GM08714 (cell line): ENCODE data around the gene PPP2R2D.
"Not testable (repeated sequence)": the region's sequence is repeated elsewhere in the genome, so short reads cannot be mapped to it uniquely, and the experiment has no call there.

Source experiments
- H3K4me3 ChIP-seq: fragments of 200-500 bp; sonication (Bioruptor generic); 2 replicates; pipeline ENCODE4 v1.5.1; 2014; ENCODE audit warnings: mild to moderate bottlenecking, low read length, inconsistent platforms
- ZNF274 ChIP-seq: IDR thresholded peaks from 2 replicates; pipeline ENCODE4 v1.6.1; 2012; ENCODE audit warnings: mild to moderate bottlenecking, low read depth, low read length

PPP2R2D gene

GRCh38 chr10:131874991-131875451, 25.8 kb upstream of the PPP2R2D start:
- no peak for TF ChIP-seq ZNF274
- no peak overlapping the region for H3K4me3 ChIP-seq

GRCh38 chr10:131875501-131875900, 25.3 kb upstream of the PPP2R2D start:
- H3K4me3 ChIP-seq = no peak overlapping the region
- no peak for TF ChIP-seq ZNF274

- TF ChIP-seq ZNF274 = no peak
- no peak overlapping the region for H3K4me3 ChIP-seq
Measured at GRCh38 chr10:131876017-131876416, 24.8 kb upstream of the PPP2R2D start.

- no peak overlapping the region for H3K4me3 ChIP-seq
- TF ChIP-seq ZNF274 = no peak
Measured at GRCh38 chr10:131876508-131876907, 24.3 kb upstream of the PPP2R2D start.

- no peak for TF ChIP-seq ZNF274
- no peak overlapping the region for H3K4me3 ChIP-seq
Measured at GRCh38 chr10:131880016-131880590, 20.7 kb upstream of the PPP2R2D start.

GRCh38 chr10:131881104-131881880, 19.5 kb upstream of the PPP2R2D start:
- TF ChIP-seq ZNF274 = no peak
- H3K4me3 ChIP-seq = no peak overlapping the region

GRCh38 chr10:131882151-131882550, 18.7 kb upstream of the PPP2R2D start:
- TF ChIP-seq ZNF274 = no peak
- H3K4me3 ChIP-seq = no peak overlapping the region

GRCh38 chr10:131882590-131883451, 18.0 kb upstream of the PPP2R2D start:
- no peak overlapping the region for H3K4me3 ChIP-seq
- TF ChIP-seq ZNF274 = no peak

- H3K4me3 ChIP-seq = not testable (repeated sequence)
Measured at GRCh38 chr10:131883621-131884393, 17.0 kb upstream of the PPP2R2D start.

- no peak for TF ChIP-seq ZNF274
- H3K4me3 ChIP-seq = no peak overlapping the region
Measured at GRCh38 chr10:131885391-131886165, 15.2 kb upstream of the PPP2R2D start.

GRCh38 chr10:131886237-131886636, 14.6 kb upstream of the PPP2R2D start:
- no peak overlapping the region for H3K4me3 ChIP-seq
- no peak for TF ChIP-seq ZNF274

GRCh38 chr10:131888186-131888604, 12.6 kb upstream of the PPP2R2D start:
- H3K4me3 ChIP-seq = no peak overlapping the region
- no peak for TF ChIP-seq ZNF274

- TF ChIP-seq ZNF274 = no peak
- no peak overlapping the region for H3K4me3 ChIP-seq
Measured at GRCh38 chr10:131889755-131890154, 11.1 kb upstream of the PPP2R2D start.
